ENCODE measurements around the gene AHCY.

AHCY gene

DNA sequence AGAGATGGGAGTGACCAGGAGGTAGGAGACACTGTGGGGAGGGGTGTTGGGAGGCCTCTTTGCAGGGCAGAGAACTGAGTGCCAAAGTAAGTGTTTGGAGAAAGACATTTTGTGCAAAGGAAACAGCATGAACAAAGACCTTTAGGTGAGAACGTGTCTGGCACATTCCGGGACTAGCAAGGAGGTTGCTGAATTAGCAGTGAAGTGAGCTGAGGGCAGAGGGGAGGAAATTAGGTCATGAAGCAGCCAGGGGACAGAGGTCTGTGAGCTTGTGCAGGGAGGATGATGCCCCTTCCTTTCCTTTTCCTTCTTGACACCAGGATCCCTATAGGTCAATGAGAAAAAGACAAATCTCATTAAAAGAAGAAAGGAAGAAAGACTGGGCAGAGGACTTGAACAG is 21.4 kb upstream of the AHCY start:
- Histone ChIP-seq H3K27me3 (no peaks in the 10 kb centered on the region), H4K20me1 (no peaks in the 10 kb centered on the region), H3K36me3 (no peaks in the 10 kb centered on the region), H3K4me1 (peaks cover 7% of the 10 kb centered on the region; the same call in 1 of the 2 replicates), H3K4me3 (no peak overlapping the region), H3K27ac (no peak overlapping the region), H3K9ac (no peak overlapping the region), H3K9me3 (peaks cover 5% of the 10 kb centered on the region; the same call in 1 of the 2 replicates), H3K4me2 (no peak overlapping the region)
- no peak for TF ChIP-seq Cebpa-rat (IDR thresholded peaks at IDR 0.05)

DNA sequence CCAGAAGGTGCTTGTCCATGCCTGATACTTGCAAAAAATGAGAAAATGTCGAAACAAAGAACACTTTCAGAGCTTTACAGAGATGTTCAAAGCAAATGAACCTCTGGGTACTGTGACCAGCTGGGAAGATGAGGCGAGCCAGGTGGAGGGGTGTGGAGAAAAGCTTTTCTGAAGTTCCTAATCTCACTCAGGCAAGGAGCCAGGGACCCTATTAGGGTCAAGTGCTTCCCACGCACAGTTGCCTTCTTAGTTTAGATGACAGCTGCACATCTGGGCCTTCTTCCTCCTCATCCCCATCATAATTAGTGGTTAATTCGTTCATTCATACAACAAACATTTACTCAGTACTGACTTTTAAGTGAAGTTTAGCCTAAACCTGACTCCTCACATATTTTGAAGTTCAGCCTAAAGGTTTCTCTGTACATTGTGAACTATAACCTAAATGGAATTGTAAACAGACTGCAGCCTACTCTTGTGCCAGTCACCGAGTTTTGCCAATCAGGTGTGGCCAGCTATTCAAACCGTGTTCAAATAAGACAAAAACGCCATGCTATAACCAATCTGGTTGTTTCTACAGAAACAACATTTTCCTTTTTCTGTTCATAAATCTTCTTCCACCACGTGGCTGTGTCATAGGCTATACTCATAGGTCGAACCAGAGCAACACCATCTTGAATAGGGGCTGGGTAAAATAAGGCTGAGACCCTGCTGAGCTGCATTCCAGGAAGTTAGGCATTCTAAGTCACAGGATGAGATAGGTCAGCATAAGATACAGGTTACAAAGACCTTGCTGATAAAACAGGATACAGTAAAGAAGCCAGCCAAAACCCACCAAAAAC is 19.3 kb upstream of the AHCY start:
- no peaks in the 10 kb centered on the region for H4K20me1 ChIP-seq
- no peaks in the 10 kb centered on the region for H3K36me3 ChIP-seq
- H3K27me3 ChIP-seq, result no peaks in the 10 kb centered on the region
- no peak overlapping the region for H3K4me3 ChIP-seq
- no peak overlapping the region for H3K27ac ChIP-seq
- H3K9ac ChIP-seq, result no peak overlapping the region
- peaks cover 14% of the 10 kb centered on the region for H3K4me1 ChIP-seq
- H3K4me2 ChIP-seq, result no peak overlapping the region
- TF ChIP-seq Cebpa-rat (IDR thresholded peaks at IDR 0.05), result no peak
- H3K9me3 ChIP-seq, result peaks cover 5% of the 10 kb centered on the region; the same call in 1 of the 2 replicates

DNA sequence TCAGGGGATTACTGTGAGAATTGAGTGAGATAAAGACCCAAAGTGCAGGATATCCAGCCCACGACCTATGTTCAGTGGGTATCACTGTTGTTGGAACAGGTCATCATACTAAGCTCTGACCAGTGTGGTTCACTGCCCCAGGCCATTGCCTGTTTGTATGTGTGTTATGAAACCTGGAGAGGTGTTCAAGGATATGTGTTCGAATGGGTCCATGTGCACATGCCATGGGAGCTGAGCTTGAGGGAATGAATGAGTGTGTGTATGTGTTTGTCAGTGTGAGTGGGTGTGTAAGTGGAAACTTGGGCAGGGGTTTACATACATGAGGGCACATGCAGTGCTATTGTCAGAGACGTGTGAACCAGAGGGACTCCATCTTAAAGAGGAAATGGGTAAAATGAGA is 17.7 kb upstream of the AHCY start:
- TF ChIP-seq Cebpa-rat (IDR thresholded peaks at IDR 0.05), result no peak
- no peak overlapping the region for H3K9ac ChIP-seq
- peaks cover 14% of the 10 kb centered on the region for H3K4me1 ChIP-seq
- H4K20me1 ChIP-seq, result no peaks in the 10 kb centered on the region
- no peak overlapping the region for H3K27ac ChIP-seq
- no peak overlapping the region for H3K4me3 ChIP-seq
- no peaks in the 10 kb centered on the region for H3K36me3 ChIP-seq
- no peaks in the 10 kb centered on the region for H3K9me3 ChIP-seq
- H3K4me2 ChIP-seq, result no peak overlapping the region
- no peaks in the 10 kb centered on the region for H3K27me3 ChIP-seq

DNA sequence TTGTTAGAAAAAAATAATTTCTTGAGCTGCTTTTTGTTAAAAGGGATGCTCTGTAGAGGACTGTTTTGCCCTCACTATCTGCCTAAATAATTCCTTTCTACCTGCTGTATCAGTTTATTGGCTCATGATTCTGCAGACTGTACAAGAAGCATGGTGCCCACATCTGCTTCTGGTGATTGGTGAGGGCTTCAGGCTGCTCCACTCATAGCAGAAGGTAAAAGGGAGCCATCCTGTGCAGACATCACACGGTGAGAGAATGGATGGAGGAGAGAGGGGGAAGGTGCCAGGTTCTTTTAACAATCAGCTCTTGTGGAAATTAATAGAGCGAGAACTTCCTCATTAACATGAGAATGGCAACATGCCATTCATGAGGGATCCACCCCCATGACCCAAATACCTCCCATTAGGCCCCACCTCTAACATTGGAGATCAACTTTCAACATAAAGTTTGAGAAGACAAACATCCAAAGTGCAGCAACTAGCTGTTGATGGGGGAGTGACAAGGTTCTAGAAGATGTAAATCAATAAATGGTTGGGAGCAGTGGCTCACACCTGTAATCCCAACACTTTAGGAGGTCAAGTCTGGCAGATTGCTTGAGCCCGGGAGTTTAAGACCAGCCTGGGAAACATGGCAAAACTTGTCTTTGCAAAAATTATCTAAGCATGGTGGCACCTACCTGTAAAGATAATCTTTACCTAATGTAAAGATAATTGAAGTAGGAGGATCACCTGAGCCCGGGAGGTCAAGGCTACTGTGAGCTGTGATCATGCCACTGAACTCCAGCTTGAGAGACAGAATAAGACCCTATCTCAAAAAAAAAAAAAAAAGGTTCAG is 15.7 kb upstream of the AHCY start:
- no peaks in the 10 kb centered on the region for H3K27me3 ChIP-seq
- H3K9ac ChIP-seq, result no peak overlapping the region
- H3K36me3 ChIP-seq, result no peaks in the 10 kb centered on the region
- no peaks in the 10 kb centered on the region for H3K9me3 ChIP-seq
- no peak for TF ChIP-seq Cebpa-rat (IDR thresholded peaks at IDR 0.05)
- no peak overlapping the region for H3K4me3 ChIP-seq
- H3K4me1 ChIP-seq, result peaks cover 14% of the 10 kb centered on the region
- H3K4me2 ChIP-seq, result peak overlapping the region; percentile 20
- no peaks in the 10 kb centered on the region for H4K20me1 ChIP-seq
- no peak overlapping the region for H3K27ac ChIP-seq

DNA sequence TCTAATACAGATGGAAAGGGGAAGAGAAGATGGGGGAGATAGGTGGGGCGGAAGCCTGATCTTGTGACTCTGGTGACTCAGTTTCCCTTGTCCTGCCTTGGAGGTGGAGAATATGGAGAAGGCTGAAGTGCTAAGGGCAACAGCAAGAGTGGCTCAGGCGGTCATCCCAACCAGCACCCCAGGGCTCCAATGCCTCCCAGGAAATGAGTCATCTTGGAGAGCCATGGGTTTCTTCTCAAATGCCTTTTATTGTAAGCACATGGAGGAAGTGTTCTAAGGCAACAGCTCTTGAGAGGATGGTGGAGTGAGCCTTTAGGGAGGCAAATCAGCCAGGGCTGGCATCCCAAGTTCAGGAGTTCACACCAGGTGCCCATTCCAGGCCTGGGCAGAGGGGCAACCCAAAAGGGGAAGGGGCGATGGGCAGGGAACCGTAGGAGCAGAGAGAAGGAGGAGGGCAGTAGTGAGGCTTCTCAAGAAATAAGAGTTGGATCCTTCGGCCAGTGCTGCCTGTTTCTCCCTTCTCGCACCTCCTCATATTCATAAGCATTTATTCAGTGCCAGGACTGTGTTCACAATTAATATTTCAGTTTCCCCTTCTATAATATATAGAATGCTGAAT is 13.2 kb upstream of the AHCY start:
- no peak overlapping the region for H3K9ac ChIP-seq
- no peak overlapping the region for H3K27ac ChIP-seq
- H3K4me1 ChIP-seq, result peaks cover 12% of the 10 kb centered on the region
- no peak for TF ChIP-seq Cebpa-rat (IDR thresholded peaks at IDR 0.05)
- no peaks in the 10 kb centered on the region for H4K20me1 ChIP-seq
- no peaks in the 10 kb centered on the region for H3K9me3 ChIP-seq
- H3K36me3 ChIP-seq, result no peaks in the 10 kb centered on the region
- peaks cover 13% of the 10 kb centered on the region for H3K27me3 ChIP-seq
- H3K4me3 ChIP-seq, result no peak overlapping the region
- no peak overlapping the region for H3K4me2 ChIP-seq

DNA sequence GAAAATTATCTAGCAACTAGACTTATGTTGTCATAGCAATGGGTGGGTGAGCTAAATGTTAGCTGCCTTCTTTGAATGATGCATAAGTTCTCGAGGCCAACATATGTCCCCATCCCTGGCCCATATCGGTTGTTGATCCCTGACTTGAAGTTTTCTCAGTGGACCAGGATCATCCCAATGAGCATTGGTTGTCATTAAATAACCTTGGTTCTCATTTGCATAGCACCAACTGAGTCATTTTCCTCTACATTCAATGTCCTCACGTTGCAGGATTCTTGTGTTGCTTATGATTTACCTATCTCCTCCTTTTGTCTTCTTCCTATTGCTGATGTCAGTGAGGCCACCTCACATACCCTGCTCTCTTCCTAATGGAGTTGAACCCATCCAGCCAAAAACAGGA is 12.1 kb upstream of the AHCY start:
- peaks cover 24% of the 10 kb centered on the region for H3K27me3 ChIP-seq
- H4K20me1 ChIP-seq, result no peaks in the 10 kb centered on the region
- H3K27ac ChIP-seq, result no peak overlapping the region
- no peaks in the 10 kb centered on the region for H3K9me3 ChIP-seq
- peaks cover 12% of the 10 kb centered on the region for H3K4me1 ChIP-seq
- no peak overlapping the region for H3K4me3 ChIP-seq
- H3K36me3 ChIP-seq, result no peaks in the 10 kb centered on the region
- no peak for TF ChIP-seq Cebpa-rat (IDR thresholded peaks at IDR 0.05)
- no peak overlapping the region for H3K9ac ChIP-seq
- H3K4me2 ChIP-seq, result no peak overlapping the region

DNA sequence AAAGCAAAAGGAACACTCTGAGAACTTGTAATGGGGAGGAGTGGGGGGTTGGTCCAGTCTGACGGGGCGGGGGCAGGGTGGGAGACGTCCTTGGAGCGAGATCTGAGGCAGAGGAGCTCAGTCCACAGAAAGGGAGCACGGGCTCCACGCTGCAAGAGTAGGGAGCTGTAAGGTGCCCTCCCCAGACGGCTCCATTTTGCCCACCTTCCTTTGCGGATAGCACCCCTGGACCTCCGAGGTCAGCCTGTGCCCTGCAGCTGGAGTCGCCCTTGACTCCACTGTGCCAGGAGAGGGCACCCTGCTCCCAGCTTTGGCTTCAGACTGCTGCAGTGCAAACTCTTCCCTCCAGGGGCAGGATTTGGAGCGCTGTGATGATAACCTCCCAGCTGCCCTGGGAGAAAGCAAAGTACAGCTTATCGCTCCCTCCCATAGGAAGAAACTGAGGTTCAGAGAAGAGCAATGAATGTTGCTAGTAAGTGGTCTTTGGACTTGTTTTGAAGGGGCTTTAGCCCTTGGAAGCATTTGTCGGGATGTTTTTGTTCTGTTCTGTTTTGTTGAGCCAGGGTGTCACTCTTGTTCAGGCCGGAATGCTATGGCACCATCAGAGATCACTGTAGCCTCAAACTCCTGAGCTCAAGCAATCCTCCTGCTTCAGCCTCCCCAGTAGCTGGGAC is 9.5 kb upstream of the AHCY start:
- Histone ChIP-seq H3K4me2 (peak overlapping the region; percentile 68), H3K27me3 (peaks cover 28% of the 10 kb centered on the region), H3K4me3 (no peak overlapping the region), H3K36me3 (no peaks in the 10 kb centered on the region), H3K9ac (no peak overlapping the region), H3K4me1 (peaks cover 5% of the 10 kb centered on the region; the same call in 1 of the 2 replicates), H3K9me3 (no peaks in the 10 kb centered on the region), H3K27ac (no peak overlapping the region), H4K20me1 (no peaks in the 10 kb centered on the region)
- no peak for TF ChIP-seq Cebpa-rat (IDR thresholded peaks at IDR 0.05)

DNA sequence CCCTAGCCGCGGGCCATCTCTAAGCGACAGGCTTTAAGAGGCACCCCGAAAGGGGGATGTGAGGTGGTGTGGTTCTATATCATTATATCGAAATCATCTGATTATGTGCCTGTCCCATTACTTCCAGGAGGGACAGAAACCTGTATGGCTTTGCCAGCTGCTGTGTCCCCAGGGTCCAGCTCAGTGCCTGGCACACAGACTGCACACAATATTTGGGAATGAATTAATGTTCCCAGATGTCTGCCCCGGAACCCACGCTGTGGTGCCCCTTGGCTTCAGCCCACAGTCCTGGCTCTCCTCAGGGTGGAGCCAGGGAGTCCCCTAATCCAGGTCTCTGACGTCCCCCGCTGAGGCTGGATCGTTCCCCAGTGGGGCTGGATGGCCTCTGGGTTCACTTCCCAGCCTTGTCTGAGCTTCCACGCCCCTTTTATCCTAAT is 8.9 kb upstream of the AHCY start:
- Histone ChIP-seq H3K4me2 (peak overlapping the region; percentile 68), H3K9ac (no peak overlapping the region), H3K27ac (no peak overlapping the region), H3K4me3 (no peak overlapping the region), H3K27me3 (peaks cover 28% of the 10 kb centered on the region), H3K9me3 (no peaks in the 10 kb centered on the region), H3K36me3 (no peaks in the 10 kb centered on the region), H4K20me1 (no peaks in the 10 kb centered on the region), H3K4me1 (peaks cover 5% of the 10 kb centered on the region; the same call in 1 of the 2 replicates)
- no peak for TF ChIP-seq Cebpa-rat (IDR thresholded peaks at IDR 0.05)
